HepG2 (cell line): ENCODE results near the gene KIF26B. TPM values are rescaled to one million over a fixed set of nuclear protein-coding genes. Genes with fewer than 3 reads are reported as not detected.

Experiments
- GZF1 ChIP-seq: sonication (generic); formaldehyde crosslinking; IDR thresholded peaks from 2 replicates; pipeline ENCODE4 v1.5.1; 2020; ENCODE audit warnings: mild to moderate bottlenecking, missing genetic modification reagents
- HNRNPK ChIP-seq: fragments of 200-400 bp; formaldehyde crosslinking; IDR thresholded peaks from 2 replicates; pipeline ENCODE4 v1.6.1; 2018; ENCODE audit warnings: low read length, low read depth, moderate library complexity, mild to moderate bottlenecking; ENCODE audit not compliant: poor library complexity, severe bottlenecking
- KMT2B ChIP-seq: IDR thresholded peaks from 2 replicates; pipeline ENCODE4 v1.6.1; 2016; ENCODE audit warnings: missing genetic modification reagents, missing compliant biosample characterization
- MATR3 ChIP-seq: sonication (generic); formaldehyde crosslinking; IDR thresholded peaks from 2 replicates; pipeline ENCODE4 v1.4.0; 2020; ENCODE audit warnings: missing genetic modification reagents
- MBD4 ChIP-seq: IDR thresholded peaks from 2 replicates; pipeline ENCODE4 v1.6.1; 2012; ENCODE audit warnings: low read length, inconsistent platforms, borderline replicate concordance
- MED8 ChIP-seq: sonication (generic); formaldehyde crosslinking; IDR thresholded peaks from 2 replicates; pipeline ENCODE4 v1.8.1; 2023; ENCODE audit warnings: mild to moderate bottlenecking, missing genetic modification reagents; ENCODE audit not compliant: insufficient replicate concordance
- NFRKB ChIP-seq: fragments of 450-650 bp; IDR thresholded peaks from 2 replicates; pipeline ENCODE4 v1.6.1; 2017
- PAX8 ChIP-seq: sonication (generic); formaldehyde crosslinking; IDR thresholded peaks from 2 replicates; pipeline ENCODE4 v1.8.0; 2022; ENCODE audit warnings: mild to moderate bottlenecking, missing genetic modification reagents, borderline replicate concordance
- PHB2 ChIP-seq: fragments of 450-650 bp; IDR thresholded peaks from 2 replicates; pipeline ENCODE4 v1.6.1; 2018; ENCODE audit not compliant: partially characterized antibody
- RARA ChIP-seq: IDR thresholded peaks from 2 replicates; pipeline ENCODE4 v1.6.1; 2016; ENCODE audit warnings: missing genetic modification reagents, missing compliant biosample characterization
- RXRB ChIP-seq: IDR thresholded peaks from 2 replicates; pipeline ENCODE4 v1.6.1; 2016; ENCODE audit warnings: borderline replicate concordance, missing genetic modification reagents, missing compliant biosample characterization
- TCF12 ChIP-seq, 2 experiments: fragments of 450-650 bp in 1 of 2; sonication (generic) in 1 of 2; formaldehyde crosslinking in 1 of 2; IDR thresholded peaks; 2 replicates each; pipeline versions ENCODE4 v1.6.1 to v1.8.0; 2017 to 2022; ENCODE audit warnings: antibody characterized with exemption in 1 of 2, mild to moderate bottlenecking in 1 of 2, missing genetic modification reagents in 1 of 2, moderate library complexity in 1 of 2
- THYN1 ChIP-seq: sonication (generic); formaldehyde crosslinking; IDR thresholded peaks from 2 replicates; pipeline ENCODE4 v1.8.1; 2023; ENCODE audit warnings: low read depth, mild to moderate bottlenecking, moderate library complexity, missing genetic modification reagents, borderline replicate concordance
- ZNF12 ChIP-seq: sonication (generic); formaldehyde crosslinking; IDR thresholded peaks from 2 replicates; pipeline ENCODE4 v1.5.0; 2020; ENCODE audit warnings: missing genetic modification reagents
- ZNF256 ChIP-seq: sonication (generic); formaldehyde crosslinking; conservative IDR thresholded peaks from 2 replicates; pipeline ENCODE4 v1.4.0; 2020; ENCODE audit warnings: missing genetic modification reagents
- ZNF562 ChIP-seq: sonication (generic); formaldehyde crosslinking; IDR thresholded peaks from 2 replicates; pipeline ENCODE4 v1.8.0; 2022; ENCODE audit warnings: missing genetic modification reagents, borderline replicate concordance
- ZNF605 ChIP-seq: sonication (generic); formaldehyde crosslinking; IDR thresholded peaks from 2 replicates; pipeline ENCODE4 v1.8.0; 2022; ENCODE audit warnings: mild to moderate bottlenecking, missing genetic modification reagents
- ZNF790 ChIP-seq: sonication (generic); formaldehyde crosslinking; IDR thresholded peaks from 2 replicates; pipeline ENCODE4 v1.8.0; 2022; ENCODE audit warnings: missing genetic modification reagents, mild to moderate bottlenecking, borderline replicate concordance
- polyA plus RNA-seq, 8 experiments: library from polyadenylated mRNA; depleted of rRNA in 3 of 8; stranded (reverse) in 7 of 8; unstranded in 1 of 8; fragments of >200 nt; fragmentation: Illumina TruSeq in 4 of 8; extraction: Trizol in 4 of 8; gene quantifications; 2 replicates each; pipeline versions ENCODE4 v1.2.1 to v1.2.3, GENCODE V29; 2011 to 2016; ENCODE audit warnings: low read depth in 4 of 8, missing spikeins in 1 of 8, mixed read lengths in 1 of 8; ENCODE audit not compliant: insufficient read depth in 1 of 8
- total RNA-seq, 5 experiments: library from RNA; depleted of rRNA; stranded (reverse); fragments of >200 nt; fragmentation: Illumina TruSeq; extraction: Trizol; gene quantifications; 2 replicates each; pipeline ENCODE4 v1.2.3, GENCODE V29; 2016; ENCODE audit warnings: low read depth in 1 of 5
- TF ChIP-seq, protein P1 (sequence below): sonication (generic); formaldehyde crosslinking; IDR thresholded peaks from 2 replicates; pipeline ENCODE4 v1.5.0; 2020; ENCODE audit warnings: mild to moderate bottlenecking, missing genetic modification reagents
- TF ChIP-seq, protein P2 (sequence below): sonication (generic); formaldehyde crosslinking; IDR thresholded peaks from 2 replicates; pipeline ENCODE4 v1.5.1; 2020; ENCODE audit warnings: mild to moderate bottlenecking, missing genetic modification reagents, moderate library complexity
- TF ChIP-seq, protein P3 (sequence below): sonication (generic); formaldehyde crosslinking; IDR thresholded peaks from 2 replicates; pipeline ENCODE4 v1.5.0; 2020; ENCODE audit warnings: missing genetic modification reagents
- TF ChIP-seq, protein P4 (sequence below): IDR thresholded peaks from 2 replicates; pipeline ENCODE4 v1.6.1; 2016; ENCODE audit warnings: missing biosample characterization, missing genetic modification reagents, low read depth

The KIF26B gene
- total and polyA plus RNA-seq, 2 of the 13 experiments (the other 11 are each of a cell fraction or from before 2014, with no cell fraction given), result 0.08 to 0.09 TPM

DNA sequence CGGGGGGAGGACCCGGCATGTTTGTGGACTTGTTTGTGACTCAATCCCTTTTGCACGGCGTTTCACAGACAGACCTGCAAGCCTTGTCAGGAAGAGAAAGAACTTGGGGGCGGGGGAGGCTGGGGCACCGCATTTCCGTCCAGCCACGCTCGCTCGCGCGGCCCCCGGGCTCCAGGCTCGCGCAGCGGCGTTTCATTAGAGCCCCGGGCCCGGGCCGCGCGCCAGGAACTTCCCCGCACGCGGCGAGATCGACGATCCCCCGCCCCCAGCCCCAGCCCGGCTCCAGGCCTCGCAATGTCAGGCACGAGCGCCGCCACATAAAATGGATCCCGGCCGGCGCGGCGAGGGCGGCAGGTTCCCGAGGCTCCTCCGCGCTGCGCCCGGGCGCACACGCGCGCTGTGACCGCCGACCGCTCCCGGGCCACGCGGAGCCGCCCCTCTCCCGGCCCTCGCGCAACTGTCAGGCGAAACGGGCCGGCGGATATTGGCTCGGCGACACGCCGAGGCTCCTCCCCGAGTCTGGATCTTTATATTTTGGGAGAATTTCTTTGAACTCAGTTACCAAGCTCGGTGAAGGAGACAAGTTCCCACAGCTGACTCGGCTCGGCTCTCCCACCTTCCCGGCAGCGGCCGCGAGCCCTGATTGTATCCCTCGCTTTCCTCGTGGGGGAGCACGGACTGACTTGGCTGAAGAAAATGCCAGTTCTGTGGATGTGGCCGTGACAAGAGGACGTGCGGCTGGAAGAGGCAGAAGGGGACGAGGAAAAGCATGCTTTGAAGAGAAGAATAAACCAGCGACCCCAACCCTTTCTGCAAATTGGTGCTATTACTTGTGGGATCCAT is at the start of gene KIF26B (continued):
- TF ChIP-seq MED8 (CRISPR knock-in tag), result no peak
- no peak for TF ChIP-seq MBD4
- no peak for TF ChIP-seq ZNF605
- TF ChIP-seq, protein P1, sequence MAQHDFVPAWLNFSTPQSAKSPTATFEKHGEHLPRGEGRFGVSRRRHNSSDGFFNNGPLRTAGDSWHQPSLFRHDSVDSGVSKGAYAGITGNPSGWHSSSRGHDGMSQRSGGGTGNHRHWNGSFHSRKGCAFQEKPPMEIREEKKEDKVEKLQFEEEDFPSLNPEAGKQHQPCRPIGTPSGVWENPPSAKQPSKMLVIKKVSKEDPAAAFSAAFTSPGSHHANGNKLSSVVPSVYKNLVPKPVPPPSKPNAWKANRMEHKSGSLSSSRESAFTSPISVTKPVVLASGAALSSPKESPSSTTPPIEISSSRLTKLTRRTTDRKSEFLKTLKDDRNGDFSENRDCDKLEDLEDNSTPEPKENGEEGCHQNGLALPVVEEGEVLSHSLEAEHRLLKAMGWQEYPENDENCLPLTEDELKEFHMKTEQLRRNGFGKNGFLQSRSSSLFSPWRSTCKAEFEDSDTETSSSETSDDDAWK (CRISPR knock-in tag), result no peak
- TF ChIP-seq, protein P2, sequence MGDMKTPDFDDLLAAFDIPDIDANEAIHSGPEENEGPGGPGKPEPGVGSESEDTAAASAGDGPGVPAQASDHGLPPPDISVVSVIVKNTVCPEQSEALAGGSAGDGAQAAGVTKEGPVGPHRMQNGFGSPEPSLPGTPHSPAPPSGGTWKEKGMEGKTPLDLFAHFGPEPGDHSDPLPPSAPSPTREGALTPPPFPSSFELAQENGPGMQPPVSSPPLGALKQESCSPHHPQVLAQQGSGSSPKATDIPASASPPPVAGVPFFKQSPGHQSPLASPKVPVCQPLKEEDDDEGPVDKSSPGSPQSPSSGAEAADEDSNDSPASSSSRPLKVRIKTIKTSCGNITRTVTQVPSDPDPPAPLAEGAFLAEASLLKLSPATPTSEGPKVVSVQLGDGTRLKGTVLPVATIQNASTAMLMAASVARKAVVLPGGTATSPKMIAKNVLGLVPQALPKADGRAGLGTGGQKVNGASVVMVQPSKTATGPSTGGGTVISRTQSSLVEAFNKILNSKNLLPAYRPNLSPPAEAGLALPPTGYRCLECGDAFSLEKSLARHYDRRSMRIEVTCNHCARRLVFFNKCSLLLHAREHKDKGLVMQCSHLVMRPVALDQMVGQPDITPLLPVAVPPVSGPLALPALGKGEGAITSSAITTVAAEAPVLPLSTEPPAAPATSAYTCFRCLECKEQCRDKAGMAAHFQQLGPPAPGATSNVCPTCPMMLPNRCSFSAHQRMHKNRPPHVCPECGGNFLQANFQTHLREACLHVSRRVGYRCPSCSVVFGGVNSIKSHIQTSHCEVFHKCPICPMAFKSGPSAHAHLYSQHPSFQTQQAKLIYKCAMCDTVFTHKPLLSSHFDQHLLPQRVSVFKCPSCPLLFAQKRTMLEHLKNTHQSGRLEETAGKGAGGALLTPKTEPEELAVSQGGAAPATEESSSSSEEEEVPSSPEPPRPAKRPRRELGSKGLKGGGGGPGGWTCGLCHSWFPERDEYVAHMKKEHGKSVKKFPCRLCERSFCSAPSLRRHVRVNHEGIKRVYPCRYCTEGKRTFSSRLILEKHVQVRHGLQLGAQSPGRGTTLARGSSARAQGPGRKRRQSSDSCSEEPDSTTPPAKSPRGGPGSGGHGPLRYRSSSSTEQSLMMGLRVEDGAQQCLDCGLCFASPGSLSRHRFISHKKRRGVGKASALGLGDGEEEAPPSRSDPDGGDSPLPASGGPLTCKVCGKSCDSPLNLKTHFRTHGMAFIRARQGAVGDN (CRISPR knock-in tag), result peak; percentile 62; the same call in 1 of the 2 replicates
- no peak for TF ChIP-seq ZNF562
- no peak for TF ChIP-seq RARA
- TF ChIP-seq, protein P3, sequence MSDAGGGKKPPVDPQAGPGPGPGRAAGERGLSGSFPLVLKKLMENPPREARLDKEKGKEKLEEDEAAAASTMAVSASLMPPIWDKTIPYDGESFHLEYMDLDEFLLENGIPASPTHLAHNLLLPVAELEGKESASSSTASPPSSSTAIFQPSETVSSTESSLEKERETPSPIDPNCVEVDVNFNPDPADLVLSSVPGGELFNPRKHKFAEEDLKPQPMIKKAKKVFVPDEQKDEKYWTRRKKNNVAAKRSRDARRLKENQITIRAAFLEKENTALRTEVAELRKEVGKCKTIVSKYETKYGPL, result no peak
- TF ChIP-seq THYN1 (CRISPR knock-in tag), result no peak
- TF ChIP-seq RXRB, result no peak
- no peak for TF ChIP-seq GZF1 (CRISPR knock-in tag)
- TF ChIP-seq PHB2, result no peak
- no peak for TF ChIP-seq MATR3 (CRISPR knock-in tag)
- TF ChIP-seq NFRKB, result no peak
- no peak for TF ChIP-seq TCF12 (IDR thresholded peaks at IDR 0.05)
- TF ChIP-seq TCF12 (CRISPR knock-in tag; IDR thresholded peaks at IDR 0.05), result no peak
- no peak for TF ChIP-seq KMT2B (CRISPR knock-in tag)
- TF ChIP-seq, protein P4, sequence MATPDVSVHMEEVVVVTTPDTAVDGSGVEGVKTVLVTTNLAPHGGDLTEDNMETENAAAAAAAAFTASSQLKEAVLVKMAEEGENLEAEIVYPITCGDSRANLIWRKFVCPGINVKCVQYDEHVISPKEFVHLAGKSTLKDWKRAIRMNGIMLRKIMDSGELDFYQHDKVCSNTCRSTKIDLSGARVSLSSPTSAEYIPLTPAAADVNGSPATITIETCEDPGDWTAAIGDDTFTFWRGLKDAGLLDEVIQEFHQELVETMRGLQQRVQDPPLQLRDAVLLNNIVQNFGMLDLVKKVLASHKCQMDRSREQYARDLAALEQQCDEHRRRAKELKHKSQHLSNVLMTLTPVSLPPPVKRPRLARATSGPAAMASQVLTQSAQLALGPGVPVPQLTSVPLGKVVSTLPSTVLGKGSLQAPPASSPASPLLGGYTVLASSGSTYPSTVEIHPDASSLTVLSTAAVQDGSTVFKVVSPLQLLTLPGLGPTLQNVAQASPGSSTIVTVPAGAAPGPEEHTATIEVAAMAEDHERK, result no peak
- TF ChIP-seq HNRNPK, result no peak
- TF ChIP-seq ZNF12 (CRISPR knock-in tag), result no peak
- TF ChIP-seq ZNF256 (CRISPR knock-in tag), result no peak
- peak; percentile 45; the same call in 1 of the 2 replicates for TF ChIP-seq ZNF790 (CRISPR knock-in tag)
- TF ChIP-seq PAX8 (CRISPR knock-in tag), result no peak
